ENCODE results near the gene GALR3.

DNA sequence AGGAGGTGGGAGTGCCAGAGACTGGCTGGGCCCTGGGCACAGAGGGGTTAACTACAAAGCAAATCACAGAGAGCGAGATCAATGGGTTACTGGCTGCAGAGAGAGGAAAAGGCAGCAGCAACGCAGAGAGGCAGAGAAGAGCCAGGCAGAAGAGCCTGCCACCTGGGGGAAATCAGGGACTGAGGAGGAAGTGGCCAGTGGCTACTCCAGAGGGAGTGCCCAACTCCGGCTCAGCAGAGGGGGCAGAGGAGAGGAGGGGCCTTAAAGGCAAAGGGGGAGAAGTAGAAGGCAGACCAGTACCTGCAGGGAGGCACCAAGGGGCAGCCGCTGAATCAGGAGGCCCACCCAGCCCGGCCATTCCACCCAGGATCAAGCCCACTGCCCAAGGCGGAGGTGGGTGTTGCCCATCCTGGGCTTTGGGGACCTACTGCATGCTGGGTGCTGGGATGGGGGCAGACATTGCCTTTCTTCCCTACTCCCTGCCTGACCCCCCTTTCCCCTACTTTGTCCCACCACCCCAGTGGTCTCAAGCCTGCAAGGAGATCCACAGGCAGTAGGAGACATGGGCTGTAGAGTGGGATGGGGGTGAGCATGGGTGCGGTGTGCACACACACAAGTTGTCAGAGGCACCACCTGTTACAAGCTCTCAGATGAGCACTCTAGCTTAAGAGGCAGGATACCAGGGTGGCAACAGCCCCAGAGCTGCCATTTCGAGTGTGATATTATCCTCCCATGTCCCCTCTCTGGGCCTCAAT, 926 bp upstream of the GALR3 start:
- TF ChIP-seq, protein P1, sequence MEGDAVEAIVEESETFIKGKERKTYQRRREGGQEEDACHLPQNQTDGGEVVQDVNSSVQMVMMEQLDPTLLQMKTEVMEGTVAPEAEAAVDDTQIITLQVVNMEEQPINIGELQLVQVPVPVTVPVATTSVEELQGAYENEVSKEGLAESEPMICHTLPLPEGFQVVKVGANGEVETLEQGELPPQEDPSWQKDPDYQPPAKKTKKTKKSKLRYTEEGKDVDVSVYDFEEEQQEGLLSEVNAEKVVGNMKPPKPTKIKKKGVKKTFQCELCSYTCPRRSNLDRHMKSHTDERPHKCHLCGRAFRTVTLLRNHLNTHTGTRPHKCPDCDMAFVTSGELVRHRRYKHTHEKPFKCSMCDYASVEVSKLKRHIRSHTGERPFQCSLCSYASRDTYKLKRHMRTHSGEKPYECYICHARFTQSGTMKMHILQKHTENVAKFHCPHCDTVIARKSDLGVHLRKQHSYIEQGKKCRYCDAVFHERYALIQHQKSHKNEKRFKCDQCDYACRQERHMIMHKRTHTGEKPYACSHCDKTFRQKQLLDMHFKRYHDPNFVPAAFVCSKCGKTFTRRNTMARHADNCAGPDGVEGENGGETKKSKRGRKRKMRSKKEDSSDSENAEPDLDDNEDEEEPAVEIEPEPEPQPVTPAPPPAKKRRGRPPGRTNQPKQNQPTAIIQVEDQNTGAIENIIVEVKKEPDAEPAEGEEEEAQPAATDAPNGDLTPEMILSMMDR (IDR thresholded peaks at IDR 0.05; ENCODE audit: insufficient read depth, low read length): no peak
- TF ChIP-seq, protein P2, sequence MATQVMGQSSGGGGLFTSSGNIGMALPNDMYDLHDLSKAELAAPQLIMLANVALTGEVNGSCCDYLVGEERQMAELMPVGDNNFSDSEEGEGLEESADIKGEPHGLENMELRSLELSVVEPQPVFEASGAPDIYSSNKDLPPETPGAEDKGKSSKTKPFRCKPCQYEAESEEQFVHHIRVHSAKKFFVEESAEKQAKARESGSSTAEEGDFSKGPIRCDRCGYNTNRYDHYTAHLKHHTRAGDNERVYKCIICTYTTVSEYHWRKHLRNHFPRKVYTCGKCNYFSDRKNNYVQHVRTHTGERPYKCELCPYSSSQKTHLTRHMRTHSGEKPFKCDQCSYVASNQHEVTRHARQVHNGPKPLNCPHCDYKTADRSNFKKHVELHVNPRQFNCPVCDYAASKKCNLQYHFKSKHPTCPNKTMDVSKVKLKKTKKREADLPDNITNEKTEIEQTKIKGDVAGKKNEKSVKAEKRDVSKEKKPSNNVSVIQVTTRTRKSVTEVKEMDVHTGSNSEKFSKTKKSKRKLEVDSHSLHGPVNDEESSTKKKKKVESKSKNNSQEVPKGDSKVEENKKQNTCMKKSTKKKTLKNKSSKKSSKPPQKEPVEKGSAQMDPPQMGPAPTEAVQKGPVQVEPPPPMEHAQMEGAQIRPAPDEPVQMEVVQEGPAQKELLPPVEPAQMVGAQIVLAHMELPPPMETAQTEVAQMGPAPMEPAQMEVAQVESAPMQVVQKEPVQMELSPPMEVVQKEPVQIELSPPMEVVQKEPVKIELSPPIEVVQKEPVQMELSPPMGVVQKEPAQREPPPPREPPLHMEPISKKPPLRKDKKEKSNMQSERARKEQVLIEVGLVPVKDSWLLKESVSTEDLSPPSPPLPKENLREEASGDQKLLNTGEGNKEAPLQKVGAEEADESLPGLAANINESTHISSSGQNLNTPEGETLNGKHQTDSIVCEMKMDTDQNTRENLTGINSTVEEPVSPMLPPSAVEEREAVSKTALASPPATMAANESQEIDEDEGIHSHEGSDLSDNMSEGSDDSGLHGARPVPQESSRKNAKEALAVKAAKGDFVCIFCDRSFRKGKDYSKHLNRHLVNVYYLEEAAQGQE (IDR thresholded peaks at IDR 0.05; ENCODE audit: insufficient replicate concordance, low read depth): no peak
- TF ChIP-seq POLR2AphosphoS5 (IDR thresholded peaks at IDR 0.05; ENCODE audit: low read depth) (no peak), GABPA (IDR thresholded peaks at IDR 0.05; ENCODE audit: low read depth) (no peak)

All from HL-60 (cell line).